AG09319 (cell line): ENCODE data around the gene NCLN.

Experiments used
- DNase-seq: peaks from one replicate; pipeline ENCODE4 v3.0.0-alpha.2; 2010; ENCODE audit warnings: low read depth; ENCODE audit errors: extremely low read depth
- CTCF ChIP-seq: IDR thresholded peaks from 2 replicates; pipeline ENCODE4 v1.5.1; 2011; ENCODE audit warnings: low read depth, mild to moderate bottlenecking, inconsistent platforms, low read length, moderate library complexity

Gene NCLN, protein sequence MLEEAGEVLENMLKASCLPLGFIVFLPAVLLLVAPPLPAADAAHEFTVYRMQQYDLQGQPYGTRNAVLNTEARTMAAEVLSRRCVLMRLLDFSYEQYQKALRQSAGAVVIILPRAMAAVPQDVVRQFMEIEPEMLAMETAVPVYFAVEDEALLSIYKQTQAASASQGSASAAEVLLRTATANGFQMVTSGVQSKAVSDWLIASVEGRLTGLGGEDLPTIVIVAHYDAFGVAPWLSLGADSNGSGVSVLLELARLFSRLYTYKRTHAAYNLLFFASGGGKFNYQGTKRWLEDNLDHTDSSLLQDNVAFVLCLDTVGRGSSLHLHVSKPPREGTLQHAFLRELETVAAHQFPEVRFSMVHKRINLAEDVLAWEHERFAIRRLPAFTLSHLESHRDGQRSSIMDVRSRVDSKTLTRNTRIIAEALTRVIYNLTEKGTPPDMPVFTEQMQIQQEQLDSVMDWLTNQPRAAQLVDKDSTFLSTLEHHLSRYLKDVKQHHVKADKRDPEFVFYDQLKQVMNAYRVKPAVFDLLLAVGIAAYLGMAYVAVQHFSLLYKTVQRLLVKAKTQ

GRCh38 chr19:3185461-3186159 is at the start of gene NCLN:
TSS of gene NCLN (plus strand) at chr19:3185930. CDS start at chr19:3186031, 101 bp downstream.
- TF ChIP-seq CTCF = no peak
- peak; percentile 72 for DNase-seq

GRCh38 chr19:3135961-3136683 is 49.6 kb upstream of the NCLN start, which contains the start of gene GNA15:
TSS of gene GNA15 (plus strand) at chr19:3136033. CDS start at chr19:3136451, 418 bp downstream.
- TF ChIP-seq CTCF = no peak
- no peak for DNase-seq

DNA sequence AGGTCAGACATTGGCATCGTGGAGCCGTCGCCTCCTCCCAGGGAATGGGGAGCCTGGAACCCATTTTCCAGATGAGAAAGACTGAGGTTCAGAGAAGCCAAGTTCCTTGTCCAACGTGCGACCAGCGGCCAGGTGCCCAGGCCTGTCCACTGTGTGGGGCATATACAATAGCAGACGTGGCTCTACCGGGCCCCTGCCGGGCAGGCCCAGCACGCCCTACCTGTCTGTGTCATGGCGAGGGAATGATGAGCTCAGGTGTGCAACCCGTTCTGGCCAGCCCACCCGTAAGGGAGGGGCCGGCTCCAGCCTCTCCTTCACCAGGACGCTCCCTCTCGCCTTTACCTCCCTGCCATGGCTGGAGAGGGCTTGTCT is 49.1 kb upstream of the NCLN start:
- no peak for DNase-seq
- TF ChIP-seq CTCF = no peak

DNA sequence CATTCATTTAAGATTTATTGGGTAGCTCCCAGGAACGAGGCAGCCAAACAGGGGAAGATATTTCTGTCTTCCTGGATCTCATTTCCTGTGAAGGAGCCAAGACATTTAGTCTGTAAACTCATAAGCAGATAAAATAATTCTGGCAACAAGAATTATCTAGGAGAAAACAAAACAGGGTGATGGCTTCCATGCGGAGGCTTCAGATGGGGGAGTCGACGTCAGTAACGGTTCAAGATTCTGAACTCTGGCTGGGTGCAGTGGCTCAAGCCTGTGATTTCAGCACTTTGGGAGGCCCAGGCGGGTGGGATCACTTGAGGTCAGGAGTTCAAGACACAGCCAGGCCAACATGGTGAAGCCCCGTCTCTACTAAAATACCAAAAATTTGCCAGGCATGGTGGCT is 48.6 kb upstream of the NCLN start:
- no peak for DNase-seq

DNA sequence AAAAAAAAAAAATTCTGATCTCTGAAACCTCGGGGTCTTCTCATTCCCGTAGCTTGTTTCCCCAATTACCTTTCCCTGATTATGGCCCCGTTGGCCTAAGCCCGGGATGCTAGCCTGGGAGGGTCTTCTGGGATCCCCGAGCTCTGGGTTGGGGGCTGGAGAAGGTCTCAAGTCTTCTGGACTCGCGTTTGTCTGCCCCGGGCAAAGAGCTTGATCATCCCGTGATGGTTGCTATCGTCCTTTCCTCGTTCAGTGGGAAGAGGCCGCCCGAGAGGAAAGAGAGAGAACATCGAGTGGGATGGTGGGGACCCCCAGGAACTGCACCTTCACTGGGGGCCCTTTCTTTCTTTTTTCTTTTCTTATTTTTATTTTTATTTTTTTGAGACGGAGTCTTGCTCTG is 47.5 kb upstream of the NCLN start:
- TF ChIP-seq CTCF = no peak
- DNase-seq = no peak

More for the DNA sequence above, 48.6 kb upstream of the NCLN start:
- no peak for TF ChIP-seq CTCF

DNA sequence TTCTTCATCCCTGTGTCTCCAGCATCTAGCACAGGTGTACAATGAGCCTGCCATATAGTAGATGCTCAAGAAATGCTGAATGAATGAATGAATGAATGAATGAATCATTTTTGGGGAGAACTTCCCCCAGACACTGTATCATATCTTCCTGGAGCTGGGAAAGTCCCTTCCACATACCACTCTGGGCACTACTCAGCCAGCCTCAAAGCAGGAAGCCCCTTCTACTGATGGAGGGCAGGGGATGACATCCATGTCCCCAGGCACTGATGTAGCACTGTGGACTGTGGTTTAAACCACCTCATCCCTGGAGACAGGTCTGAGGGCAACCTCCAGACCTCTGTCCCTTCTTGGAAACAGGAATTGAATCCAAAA is 45.1 kb upstream of the NCLN start:
- DNase-seq = no peak
- no peak for TF ChIP-seq CTCF
